Renal pelvis (tissue), 4 donors: ENCODE data around the gene SNED1. TPM values are rescaled to one million over a fixed set of nuclear protein-coding genes. Genes with fewer than 3 reads are reported as not detected.

Source experiments
- DNase-seq: peaks from one replicate; pipeline ENCODE4 v3.0.0-alpha.2; 2013
- polyA plus RNA-seq, 3 donors: library from polyadenylated mRNA; unstranded; fragments of 120-200 nt; gene quantifications; one replicate each; pipeline ENCODE4 v1.2.1, GENCODE V29; 2013; ENCODE audit not compliant: insufficient read length in 3 of 3

SNED1 gene
- polyA plus RNA-seq, 3 donors: 7.6 to 11.0 (median 10.6) TPM

GRCh38 chr2:241066893-241067341 is 68.5 kb downstream of the SNED1 start:
- DNase-seq: peak; percentile 34

- DNase-seq: no peak
Observed at GRCh38 chr2:241067501-241068135, 69.2 kb downstream of the SNED1 start.

GRCh38 chr2:241068136-241068941 is 69.9 kb downstream of the SNED1 start:
- no peak for DNase-seq

GRCh38 chr2:241068942-241069810 is 70.8 kb downstream of the SNED1 start:
- DNase-seq: no peak

GRCh38 chr2:241069821-241070281 is 71.4 kb downstream of the SNED1 start:
- DNase-seq: no peak

GRCh38 chr2:241070361-241070760 is 71.9 kb downstream of the SNED1 start:
- no peak for DNase-seq

DNA sequence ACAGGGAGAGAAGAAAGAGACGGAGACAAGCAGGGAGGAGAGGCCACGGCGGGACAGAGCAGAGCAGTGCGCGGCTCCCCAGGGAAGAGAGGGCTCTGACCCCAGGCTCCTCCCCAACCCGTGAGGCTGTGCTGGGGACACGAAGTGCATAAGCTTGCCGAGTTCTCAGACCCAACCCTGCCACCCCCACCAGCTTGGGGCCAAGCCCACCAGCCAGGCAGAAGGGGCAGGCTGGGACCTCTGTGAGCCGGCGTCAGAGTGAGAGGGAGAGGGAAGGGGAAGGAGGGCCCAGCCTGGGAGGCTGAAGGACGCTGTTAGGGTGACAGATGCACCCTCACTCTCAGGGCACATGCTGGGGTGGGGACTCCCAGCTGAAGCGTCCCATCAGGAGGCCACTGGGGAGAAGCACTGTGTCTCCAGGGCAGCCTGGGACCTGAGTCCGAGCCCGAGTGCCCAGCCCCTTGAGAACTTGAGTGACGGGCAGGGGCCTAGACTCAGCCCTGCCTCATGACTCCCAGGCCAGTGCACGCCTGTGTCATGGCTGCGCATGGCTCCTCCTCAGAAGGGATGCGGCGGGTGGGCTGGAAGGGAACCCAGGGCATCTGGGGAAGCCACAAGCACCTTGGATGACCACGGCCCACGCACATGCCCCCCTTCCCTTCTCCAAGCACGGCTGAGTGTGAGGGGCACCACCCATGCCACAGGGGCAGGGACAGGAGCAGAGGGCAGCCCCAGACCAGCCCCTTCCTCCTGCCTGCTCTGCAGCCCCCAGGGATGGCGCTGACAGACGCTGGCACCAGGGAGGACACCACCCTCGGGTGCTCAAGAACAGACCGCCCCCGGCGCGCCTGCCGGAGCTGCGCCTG is 72.6 kb downstream of the SNED1 start:
- DNase-seq: no peak

DNA sequence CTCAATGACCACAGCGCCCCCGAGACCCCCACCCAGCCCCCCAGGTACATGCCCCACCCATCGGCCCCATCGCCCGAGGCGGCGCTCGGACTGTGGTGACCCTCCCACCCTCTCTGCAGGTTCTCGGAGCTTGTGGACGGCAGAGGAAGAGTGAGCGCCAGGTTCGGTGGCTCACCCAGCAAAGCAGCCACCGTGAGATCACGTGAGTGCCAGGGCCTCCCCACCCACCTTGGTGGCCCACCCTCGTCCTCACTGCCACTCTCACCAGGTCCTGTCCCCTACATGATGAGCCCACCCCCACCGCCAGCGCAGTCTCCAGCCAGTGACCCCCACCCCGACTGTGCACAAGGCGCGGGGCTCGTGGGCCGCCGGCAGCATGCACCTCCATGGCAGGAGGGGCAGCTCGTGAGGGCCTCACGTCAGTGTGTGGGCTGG is 73.3 kb downstream of the SNED1 start:
- no peak for DNase-seq

- DNase-seq: no peak
Observed at GRCh38 chr2:241072151-241072550, 73.7 kb downstream of the SNED1 start.

GRCh38 chr2:241072553-241073165 is 74.2 kb downstream of the SNED1 start:
- DNase-seq: no peak

GRCh38 chr2:241073166-241074064 is 75.0 kb downstream of the SNED1 start:
- DNase-seq: no peak

DNA sequence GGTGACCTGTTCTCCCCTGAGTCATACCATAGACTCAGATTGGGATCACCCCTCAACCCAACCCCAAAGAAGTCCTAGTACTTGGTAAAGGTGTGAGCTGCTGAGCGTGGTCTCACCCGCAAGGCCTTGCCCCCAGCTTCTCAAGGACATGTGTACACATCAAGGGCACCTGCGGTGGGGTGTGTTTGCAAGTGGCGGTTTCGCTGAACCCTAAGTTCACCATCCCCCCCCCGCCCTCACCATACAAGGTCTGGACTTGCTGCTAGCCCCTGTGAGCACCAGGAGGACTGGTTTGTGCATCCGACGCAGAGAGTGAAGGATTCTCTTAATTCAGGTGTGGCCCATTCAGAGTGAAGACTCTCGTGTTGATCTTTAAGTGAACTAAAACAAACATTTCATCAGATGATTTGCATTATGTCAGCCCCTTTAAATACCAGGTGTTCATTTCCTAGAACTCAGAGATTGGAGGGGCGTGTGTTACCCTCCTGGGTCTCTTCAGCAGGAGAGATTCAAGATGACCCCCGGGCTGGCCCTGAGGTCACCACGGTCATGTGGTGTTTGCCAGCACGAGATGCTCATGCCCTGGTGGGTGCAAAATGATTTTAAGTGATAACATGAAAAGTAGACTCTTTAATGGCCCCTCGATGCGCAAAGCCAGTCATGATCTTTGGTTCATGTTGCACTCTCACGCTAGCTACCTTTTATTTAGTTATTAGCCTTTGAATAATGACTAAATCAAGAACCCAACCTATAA is 75.8 kb downstream of the SNED1 start:
- DNase-seq: no peak

DNA sequence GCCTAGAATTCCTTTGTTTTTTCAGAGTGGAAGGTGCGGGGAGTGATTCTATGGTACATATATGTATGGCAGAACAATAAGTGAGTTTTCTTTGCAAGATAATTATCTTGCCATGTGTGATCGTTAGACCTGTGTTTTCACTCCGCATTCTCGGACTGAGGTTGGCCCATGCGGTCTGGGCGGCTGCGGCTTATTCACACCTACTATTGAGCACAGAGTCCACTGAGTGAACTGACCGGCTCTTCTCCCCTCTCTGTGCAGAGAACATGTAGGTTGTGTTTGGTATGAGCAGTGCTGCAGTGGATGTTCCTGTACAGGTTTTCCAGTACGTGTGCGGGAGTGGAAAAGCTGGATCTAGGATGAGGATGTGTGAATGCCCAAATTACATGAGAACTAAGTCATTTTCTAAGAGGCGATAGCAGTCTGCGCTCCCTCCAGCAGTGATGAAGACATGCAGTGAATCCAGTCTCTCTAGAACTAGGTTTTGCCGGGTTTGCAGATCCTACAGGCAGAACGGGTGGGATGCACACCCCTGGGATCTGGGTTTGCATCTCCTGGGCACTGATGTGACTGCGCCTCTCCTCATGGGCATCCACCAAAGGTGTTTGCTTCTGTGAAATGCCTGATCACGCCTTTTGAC is 76.6 kb downstream of the SNED1 start:
- no peak for DNase-seq

DNA sequence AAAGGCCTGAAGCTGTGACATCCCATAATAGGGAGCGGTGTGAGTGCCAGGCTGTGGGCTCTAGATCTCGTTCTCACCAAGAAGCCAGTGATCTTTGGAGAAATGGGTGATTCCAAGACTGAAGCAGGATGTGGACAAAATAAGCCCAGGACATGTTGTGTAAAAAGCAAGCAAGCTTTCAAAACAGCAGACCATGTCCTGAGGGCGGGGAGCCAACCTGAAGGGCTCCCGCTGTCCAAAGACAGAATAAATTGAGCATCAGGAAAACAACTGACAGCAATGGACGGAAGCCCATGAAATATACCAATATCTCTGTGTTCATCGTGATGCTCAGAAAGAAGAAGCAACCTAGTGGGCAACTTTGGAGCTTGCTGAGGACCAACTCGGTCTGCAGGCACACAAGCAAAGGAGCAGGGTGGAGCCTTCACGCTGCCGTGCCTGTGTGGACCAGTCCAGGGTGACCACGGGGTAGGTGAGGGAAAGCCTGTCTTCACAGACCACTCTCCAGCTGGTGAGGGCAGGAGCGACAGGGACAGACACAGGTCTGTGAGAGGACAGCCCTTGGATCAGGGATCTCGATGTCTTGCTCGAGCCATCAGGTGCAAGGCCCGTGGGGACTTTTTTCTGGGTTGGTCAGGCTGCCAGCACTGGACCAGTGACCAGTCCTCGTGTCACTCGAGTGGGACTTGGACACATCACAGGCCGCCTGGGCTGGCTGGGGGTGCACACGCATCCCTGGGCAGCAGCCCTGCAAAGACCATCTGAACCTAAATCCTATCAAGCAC is 82.2 kb downstream of the SNED1 start:
- DNase-seq: no peak

GRCh38 chr2:241081190-241081642 is 82.8 kb downstream of the SNED1 start:
- no peak for DNase-seq

DNA sequence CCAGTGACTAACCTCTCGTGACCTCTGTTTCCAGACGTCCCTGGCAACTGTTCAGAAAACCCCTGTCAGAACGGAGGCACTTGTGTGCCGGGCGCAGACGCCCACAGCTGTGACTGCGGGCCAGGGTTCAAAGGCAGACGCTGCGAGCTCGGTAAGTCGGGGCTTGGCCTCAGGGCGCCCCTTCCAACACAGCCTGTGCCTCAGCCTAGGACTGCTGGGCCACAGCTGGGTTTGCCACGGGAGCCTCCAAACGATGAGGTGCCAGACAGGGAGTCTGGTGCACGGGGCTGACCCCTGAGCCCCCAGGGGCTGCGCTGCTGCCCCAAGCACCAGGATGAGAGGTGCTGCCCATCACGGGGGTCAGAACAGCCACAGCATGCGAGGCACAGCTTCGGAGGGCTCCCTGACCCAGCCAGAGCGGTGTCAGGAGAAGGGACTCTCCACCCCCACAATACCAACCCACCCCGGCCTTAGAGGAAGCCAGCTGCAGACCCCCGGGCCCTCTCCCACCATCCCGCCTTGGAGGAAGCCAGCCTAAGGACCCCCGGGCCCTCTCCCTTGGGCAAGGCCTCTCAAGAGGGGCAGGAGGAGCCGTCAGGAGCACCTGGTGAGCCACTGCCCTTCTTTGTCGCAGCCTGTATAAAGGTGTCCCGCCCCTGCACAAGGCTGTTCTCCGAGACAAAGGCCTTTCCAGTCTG is 83.4 kb downstream of the SNED1 start:
- DNase-seq: no peak
